Stimulated activated CD4-positive, alpha-beta T cell treated with anti-CD3 and anti-CD28 coated beads, TNF-alpha, amount 100 ng/mL, for 48 hours (primary cell): ENCODE data around the gene LAMB1.

Experiments
- DNase-seq, 3 donors: peaks; one replicate each; pipeline ENCODE4 v3.0.0-alpha.2; 2020; ENCODE audit warnings: low read depth in 3 of 3

The LAMB1 gene

GRCh38 chr7:107998660-107999480 is 4.1 kb downstream of the LAMB1 start:
- no peak for DNase-seq

GRCh38 chr7:107998150-107998549 is 4.8 kb downstream of the LAMB1 start:
- no peak for DNase-seq

GRCh38 chr7:107996072-107996882 is 6.7 kb downstream of the LAMB1 start:
- DNase-seq: no peak

- no peak for DNase-seq
Measured at GRCh38 chr7:107995184-107996071, 7.5 kb downstream of the LAMB1 start.

GRCh38 chr7:107994421-107995030 is 8.4 kb downstream of the LAMB1 start:
- no peak for DNase-seq

GRCh38 chr7:107993891-107994291 is 9.1 kb downstream of the LAMB1 start:
- no peak for DNase-seq

GRCh38 chr7:107989618-107990373 is 13.2 kb downstream of the LAMB1 start:
- DNase-seq: no peak

GRCh38 chr7:107982918-107983389 is 20.0 kb downstream of the LAMB1 start:
- DNase-seq: no peak

GRCh38 chr7:107982042-107982840 is 20.7 kb downstream of the LAMB1 start:
- DNase-seq: no peak

GRCh38 chr7:107981466-107981865 is 21.5 kb downstream of the LAMB1 start:
- DNase-seq: no peak

GRCh38 chr7:107980671-107981190 is 22.2 kb downstream of the LAMB1 start:
- no peak for DNase-seq

GRCh38 chr7:107980171-107980570 is 22.8 kb downstream of the LAMB1 start:
- no peak for DNase-seq

- DNase-seq: no peak
Measured at GRCh38 chr7:107978815-107979408, 24.0 kb downstream of the LAMB1 start.

- DNase-seq: no peak
Measured at GRCh38 chr7:107977048-107977447, 25.9 kb downstream of the LAMB1 start.

- DNase-seq: no peak
Measured at GRCh38 chr7:107976620-107977019, 26.3 kb downstream of the LAMB1 start.

GRCh38 chr7:107975394-107976013 is 27.5 kb downstream of the LAMB1 start:
- DNase-seq: no peak

- DNase-seq: no peak
Measured at GRCh38 chr7:107973861-107974260, 29.1 kb downstream of the LAMB1 start.

GRCh38 chr7:107972941-107973376 is 30.0 kb downstream of the LAMB1 start:
- no peak for DNase-seq

- no peak for DNase-seq
Measured at GRCh38 chr7:107972075-107972482, 30.9 kb downstream of the LAMB1 start.
